ENCODE measurements around the gene MICALL1. TPM values are rescaled to one million over a fixed set of nuclear protein-coding genes. Genes with fewer than 3 reads are reported as not detected.
A peak's percentile ranks its signal among the peaks of the same experiment; 100 is the strongest.

MICALL1 gene
- total RNA-seq, 4 donors from 2014 or later = 26.8 to 87.2 (median 37.3) TPM

DNA sequence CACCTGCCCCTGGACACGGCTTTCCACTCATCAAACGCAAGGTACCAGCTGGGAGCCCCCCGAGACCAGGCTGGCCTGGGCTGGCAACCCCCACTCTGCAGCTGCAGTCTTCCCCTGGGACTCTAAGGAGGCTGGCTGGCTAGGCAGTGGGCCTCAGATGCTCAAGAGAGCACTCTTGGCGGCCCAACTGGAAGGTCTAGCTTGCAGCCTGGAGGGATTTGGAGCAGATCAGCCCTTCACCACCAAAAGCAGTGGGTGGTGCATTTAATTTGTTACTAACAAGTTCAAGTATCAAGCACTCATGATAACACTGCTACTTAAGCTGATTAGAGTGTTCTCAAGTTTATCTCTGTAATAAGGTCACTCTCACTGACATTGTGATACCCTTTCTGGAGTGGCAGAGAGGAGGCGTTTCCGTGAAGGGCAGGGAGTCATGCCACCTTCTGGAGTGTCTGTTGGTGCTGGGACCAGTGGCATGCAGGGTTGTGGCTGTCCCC, 25.8 kb downstream of the MICALL1 start:
- 70 to 89% methylated on average over 3 to 6 of the region's 6 CpGs for WGBS, 2 donors (ENCODE audit: low coverage in 1 of 2)
- no peaks in the 10 kb centered on the region for H3K9me3 ChIP-seq
- H3K4me3 ChIP-seq = no peak overlapping the region
- in situ Hi-C loops (cut with MboI; ENCODE audit: low pct_ligation_motif_present in 1 of 4, low pct_unique_long_range_greater_than_20kb in 1 of 4, low sequenced_read_pairs in 3 of 4) (no loop called here), intact Hi-C loops (cut with DNase I; ENCODE audit: low total_unique reads) (loop anchor here (2.0 to 10.0 kb wide), 3 partner anchors 25 to 117 kb away; partner anchors contain the start of gene MICALL1)
- H3K4me1 ChIP-seq = peaks cover 11 to 17% (median 15%) of the 10 kb centered on the region in 4 donors
- TF ChIP-seq EP300 (IDR thresholded peaks at IDR 0.05; ENCODE audit: low read depth) (no peak), POLR2AphosphoS5 (IDR thresholded peaks at IDR 0.05) (no peak), POLR2A (IDR thresholded peaks at IDR 0.05) (no peak)
- DNase-seq = no peak
- H3K27ac ChIP-seq = peak overlapping the region in 2 of 4 donors; percentile 75 to 88
- peaks cover 0 to 10% (median 7%) of the 10 kb centered on the region in 4 donors for H3K36me3 ChIP-seq
- H3K27me3 ChIP-seq = no peaks in the 10 kb centered on the region

DNA sequence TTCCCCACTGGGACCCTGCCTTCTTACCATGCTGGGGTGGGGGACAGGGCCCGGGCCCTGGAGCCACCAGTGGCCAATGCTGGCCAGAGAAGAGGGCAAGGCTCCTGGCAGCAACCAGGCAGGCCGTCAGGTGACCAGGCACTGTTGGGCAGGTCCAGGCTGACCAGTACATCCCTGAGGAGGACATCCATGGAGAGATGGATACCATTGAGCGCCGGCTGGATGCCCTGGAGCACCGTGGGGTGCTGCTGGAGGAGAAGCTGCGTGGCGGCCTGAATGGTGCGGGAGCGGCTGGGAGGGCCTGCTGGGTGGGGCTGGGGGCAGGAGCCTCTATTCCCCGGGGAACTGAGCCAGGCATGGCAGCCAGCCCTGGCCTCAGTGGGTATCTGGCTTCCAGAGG, 26.3 kb downstream of the MICALL1 start:
- TF ChIP-seq, protein P1, sequence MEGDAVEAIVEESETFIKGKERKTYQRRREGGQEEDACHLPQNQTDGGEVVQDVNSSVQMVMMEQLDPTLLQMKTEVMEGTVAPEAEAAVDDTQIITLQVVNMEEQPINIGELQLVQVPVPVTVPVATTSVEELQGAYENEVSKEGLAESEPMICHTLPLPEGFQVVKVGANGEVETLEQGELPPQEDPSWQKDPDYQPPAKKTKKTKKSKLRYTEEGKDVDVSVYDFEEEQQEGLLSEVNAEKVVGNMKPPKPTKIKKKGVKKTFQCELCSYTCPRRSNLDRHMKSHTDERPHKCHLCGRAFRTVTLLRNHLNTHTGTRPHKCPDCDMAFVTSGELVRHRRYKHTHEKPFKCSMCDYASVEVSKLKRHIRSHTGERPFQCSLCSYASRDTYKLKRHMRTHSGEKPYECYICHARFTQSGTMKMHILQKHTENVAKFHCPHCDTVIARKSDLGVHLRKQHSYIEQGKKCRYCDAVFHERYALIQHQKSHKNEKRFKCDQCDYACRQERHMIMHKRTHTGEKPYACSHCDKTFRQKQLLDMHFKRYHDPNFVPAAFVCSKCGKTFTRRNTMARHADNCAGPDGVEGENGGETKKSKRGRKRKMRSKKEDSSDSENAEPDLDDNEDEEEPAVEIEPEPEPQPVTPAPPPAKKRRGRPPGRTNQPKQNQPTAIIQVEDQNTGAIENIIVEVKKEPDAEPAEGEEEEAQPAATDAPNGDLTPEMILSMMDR (IDR thresholded peaks at IDR 0.05) = no peak
- TF ChIP-seq EP300 (IDR thresholded peaks at IDR 0.05; ENCODE audit: low read depth) = no peak
- no peak for TF ChIP-seq POLR2AphosphoS5 (IDR thresholded peaks at IDR 0.05)
- no peak for TF ChIP-seq POLR2A (IDR thresholded peaks at IDR 0.05)
- Histone ChIP-seq H3K36me3 (peaks cover 0 to 5% (median 4%) of the 10 kb centered on the region in 4 donors), H3K27me3 (no peaks in the 10 kb centered on the region), H3K27ac (peak overlapping the region in 3 of 4 donors; percentile 74 to 88 (median 75)), H3K9me3 (no peaks in the 10 kb centered on the region), H3K4me3 (no peak overlapping the region), H3K4me1 (peaks cover 11 to 17% (median 15%) of the 10 kb centered on the region in 4 donors)
- DNase-seq = no peak
- in situ Hi-C loops (cut with MboI; ENCODE audit: low pct_ligation_motif_present in 1 of 4, low pct_unique_long_range_greater_than_20kb in 1 of 4, low sequenced_read_pairs in 3 of 4) = no loop called here
- 81% methylated on average over 2 of the region's 10 CpGs; no CpG with 5 or more reads in 1 of the 2 donors for WGBS, 2 donors (ENCODE audit: low coverage in 1 of 2)
- intact Hi-C loops (cut with DNase I; ENCODE audit: low total_unique reads) = loop anchor here (2.0 to 10.0 kb wide), 3 partner anchors 26 to 118 kb away; partner anchors contain the start of gene MICALL1

DNA sequence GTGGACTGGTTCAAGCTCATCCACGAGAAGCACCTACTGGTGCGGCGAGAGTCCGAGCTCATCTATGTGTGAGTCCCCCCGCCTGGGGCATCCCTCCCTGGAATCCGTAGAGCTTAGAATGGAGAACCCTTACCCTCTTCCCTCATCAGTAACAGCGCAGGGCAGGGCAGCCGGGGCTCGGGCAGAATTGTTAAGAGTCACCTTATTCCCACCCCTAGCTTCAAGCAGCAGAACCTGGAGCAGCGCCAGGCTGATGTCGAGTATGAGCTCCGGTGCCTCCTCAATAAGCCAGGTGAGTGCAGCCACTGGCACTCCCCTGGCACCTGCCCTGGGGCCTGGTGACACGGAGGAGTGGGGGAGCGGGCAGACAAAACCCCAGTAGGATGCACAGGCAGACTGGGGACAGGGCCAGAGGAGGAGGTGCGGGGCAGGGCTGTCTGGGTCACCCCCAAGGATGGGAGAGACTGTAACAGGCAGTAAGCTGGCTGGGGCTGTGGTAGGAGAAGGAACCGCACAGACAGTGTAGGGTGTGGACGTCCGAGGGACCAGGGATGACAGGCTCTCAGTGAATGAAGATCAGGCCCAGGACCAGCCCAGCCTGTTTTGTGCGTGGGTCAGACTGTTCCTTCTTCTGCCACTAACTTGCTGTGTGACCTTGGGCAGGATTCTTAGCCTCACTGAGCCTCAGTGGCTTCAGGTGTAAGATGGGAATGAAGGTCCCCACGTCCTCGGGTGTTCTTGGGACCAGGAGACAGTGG, 26.9 kb downstream of the MICALL1 start:
- no peak overlapping the region for H3K4me3 ChIP-seq
- DNase-seq = no peak
- TF ChIP-seq POLR2AphosphoS5 (IDR thresholded peaks at IDR 0.05) (no peak), POLR2A (IDR thresholded peaks at IDR 0.05) (no peak), EP300 (IDR thresholded peaks at IDR 0.05; ENCODE audit: low read depth) (no peak)
- TF ChIP-seq, protein P1 (IDR thresholded peaks at IDR 0.05) = no peak
- no peaks in the 10 kb centered on the region for H3K9me3 ChIP-seq
- peak overlapping the region; percentile 68 to 88 (median 74) for H3K27ac ChIP-seq
- 75 to 82% methylated on average over 4 to 21 of the region's 21 CpGs for WGBS, 2 donors (ENCODE audit: low coverage in 1 of 2)
- no peaks in the 10 kb centered on the region for H3K27me3 ChIP-seq
- peaks cover 11 to 17% (median 15%) of the 10 kb centered on the region in 4 donors for H3K4me1 ChIP-seq
- H3K36me3 ChIP-seq = peaks cover 0 to 7% (median 0%) of the 10 kb centered on the region in 4 donors
- in situ Hi-C loops (cut with MboI; ENCODE audit: low pct_ligation_motif_present in 1 of 4, low pct_unique_long_range_greater_than_20kb in 1 of 4, low sequenced_read_pairs in 3 of 4) = no loop called here
- intact Hi-C loops (cut with DNase I; ENCODE audit: low total_unique reads) = loop anchor here (2.0 to 10.0 kb wide), 3 partner anchors 26 to 118 kb away; partner anchors contain the start of gene MICALL1

DNA sequence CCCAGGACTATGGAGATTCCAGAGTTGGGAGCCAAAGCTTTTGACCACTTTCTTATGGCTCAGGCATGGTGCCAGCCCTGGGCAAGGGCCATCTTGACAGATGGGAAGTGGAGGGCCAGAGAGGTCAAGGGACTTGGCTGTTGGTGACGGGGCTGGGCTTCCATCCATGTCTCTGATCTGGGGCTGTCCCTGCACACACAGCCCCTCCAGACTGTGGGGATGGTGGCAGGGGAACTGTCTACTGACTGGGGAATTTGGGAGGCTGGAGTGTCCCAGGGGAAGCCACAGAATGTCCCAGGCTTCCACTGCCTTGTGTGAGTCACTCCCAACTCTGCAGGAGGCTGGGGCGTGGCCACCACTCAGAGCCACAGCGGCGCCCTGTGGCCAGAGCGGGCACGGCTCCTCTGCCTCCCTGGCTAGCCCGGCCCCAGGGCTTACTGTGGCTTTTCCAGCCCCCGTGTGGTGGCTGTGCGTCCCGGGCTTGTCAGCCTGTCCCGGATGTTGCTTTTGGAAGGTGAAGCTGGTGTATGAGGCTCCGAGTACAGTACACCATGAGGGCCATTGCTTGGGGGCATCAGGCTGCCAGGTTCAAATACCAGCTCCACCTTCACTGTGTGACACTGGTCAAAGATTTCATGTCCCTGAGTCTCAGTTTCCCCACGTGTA, 27.7 kb downstream of the MICALL1 start:
- Histone ChIP-seq H3K27me3 (no peaks in the 10 kb centered on the region), H3K36me3 (peaks cover 0 to 7% (median 2%) of the 10 kb centered on the region in 4 donors), H3K4me3 (no peak overlapping the region), H3K27ac (peak overlapping the region; percentile 68 to 88 (median 74)), H3K4me1 (peaks cover 11 to 17% (median 15%) of the 10 kb centered on the region in 4 donors), H3K9me3 (no peaks in the 10 kb centered on the region)
- intact Hi-C loops (cut with DNase I; ENCODE audit: low total_unique reads) (loop anchor here (2.0 to 10.0 kb wide), 3 partner anchors 27 to 119 kb away; partner anchors contain the start of gene MICALL1), in situ Hi-C loops (cut with MboI; ENCODE audit: low pct_ligation_motif_present in 1 of 4, low pct_unique_long_range_greater_than_20kb in 1 of 4, low sequenced_read_pairs in 3 of 4) (no loop called here)
- TF ChIP-seq EP300 (IDR thresholded peaks at IDR 0.05; ENCODE audit: low read depth) = no peak
- TF ChIP-seq POLR2A (IDR thresholded peaks at IDR 0.05) = no peak
- peak in 1 of 3 donors; percentile 62 for TF ChIP-seq POLR2AphosphoS5 (IDR thresholded peaks at IDR 0.05)
- TF ChIP-seq, protein P1 (IDR thresholded peaks at IDR 0.05) = peak; percentile 88 to 97 (median 96)
- 6% methylated on average over 13 of the region's 13 CpGs; no CpG with 5 or more reads in 1 of the 2 donors for WGBS, 2 donors (ENCODE audit: low coverage in 1 of 2)
- DNase-seq = peak; percentile 93

All from transverse colon (tissue), 4 donors.